HG03575 (cell line): ENCODE results near the gene ELAVL4.
"Not testable (repeated sequence)": the region's sequence is repeated elsewhere in the genome, so short reads cannot be mapped to it uniquely, and the experiment has no call there.

Source experiments
- ATAC-seq: cut with Tn5 transposase; IDR thresholded peaks from one replicate; pipeline ENCODE4 v1.9.1; 2021; ENCODE audit not compliant: unreplicated experiment, insufficient number of reproducible peaks, low FRiP score; ENCODE audit errors: extremely low read depth

ELAVL4 gene

GRCh38 chr1:50111503-50111902 lies 2.8 kb downstream of the ELAVL4 start:
- ATAC-seq, result no peak

- ATAC-seq, result no peak
Observed at GRCh38 chr1:50112193-50112592, 3.5 kb downstream of the ELAVL4 start.

GRCh38 chr1:50123071-50123470 lies 14.4 kb downstream of the ELAVL4 start:
- ATAC-seq, result no peak

- no peak for ATAC-seq
Observed at GRCh38 chr1:50126927-50127715, 18.4 kb downstream of the ELAVL4 start.

GRCh38 chr1:50129201-50129600 lies 20.5 kb downstream of the ELAVL4 start:
- ATAC-seq, result no peak

- ATAC-seq, result no peak
Observed at GRCh38 chr1:50132347-50132894, 23.7 kb downstream of the ELAVL4 start.

GRCh38 chr1:50135716-50136115 lies 27.0 kb downstream of the ELAVL4 start:
- no peak for ATAC-seq

GRCh38 chr1:50139339-50140181 lies 30.8 kb downstream of the ELAVL4 start:
- no peak for ATAC-seq

GRCh38 chr1:50140182-50140447 lies 31.4 kb downstream of the ELAVL4 start:
- ATAC-seq, result no peak

- ATAC-seq, result no peak
Observed at GRCh38 chr1:50147191-50147850, 38.6 kb downstream of the ELAVL4 start.

- ATAC-seq, result no peak
Observed at GRCh38 chr1:50148142-50148923, 39.6 kb downstream of the ELAVL4 start.

GRCh38 chr1:50152236-50152635 lies 43.5 kb downstream of the ELAVL4 start:
- no peak for ATAC-seq

GRCh38 chr1:50155541-50155940 lies 46.8 kb downstream of the ELAVL4 start:
- ATAC-seq, result no peak

- no peak for ATAC-seq
Observed at GRCh38 chr1:50156241-50157010, 47.7 kb downstream of the ELAVL4 start.

GRCh38 chr1:50157306-50157941 lies 48.7 kb downstream of the ELAVL4 start:
- ATAC-seq, result no peak

GRCh38 chr1:50158421-50158820 lies 49.7 kb downstream of the ELAVL4 start:
- no peak for ATAC-seq

- no peak for ATAC-seq
Observed at GRCh38 chr1:50163680-50164079, 55.0 kb downstream of the ELAVL4 start.

GRCh38 chr1:50166351-50166750 lies 57.6 kb downstream of the ELAVL4 start:
- not testable (repeated sequence) for ATAC-seq
